HEK293 (cell line): ENCODE results near the gene C1QL1.

Source experiments
- CTCF ChIA-PET: fragments of 350-600 bp; formaldehyde crosslinking; extraction: SDS; loops from one replicate; lab custom pipeline; 2021; ENCODE audit warnings: antibody characterized with exemption; lab: Yijun Ruan, JAX
- POLR2A ChIA-PET: fragments of 300-600 bp; formaldehyde crosslinking; extraction: SDS; loops from one replicate; lab custom pipeline; 2020; ENCODE audit warnings: antibody characterized with exemption, inconsistent platforms; lab: Yijun Ruan, JAX
- H3K27ac ChIP-seq: fragments of 200-500 bp; sonication (Bioruptor generic); 2 replicates; pipeline ENCODE4 v1.5.1; 2014; ENCODE audit warnings: low read depth, low read length, control low read depth, inconsistent platforms; ENCODE audit errors: extremely low read depth
- H3K36me3 ChIP-seq, 2 experiments: fragments of 200-500 bp in 1 of 2; sonication (Bioruptor generic) in 1 of 2; 1 replicate in 1 of 2; 2 replicates in 1 of 2; pipeline ENCODE4 v1.5.1; 2014 to 2017; ENCODE audit warnings: inconsistent platforms in 2 of 2, low read length in 2 of 2; ENCODE audit not compliant: control insufficient read depth in 2 of 2, insufficient read depth in 1 of 2
- H3K4me1 ChIP-seq: fragments of 200-500 bp; sonication (Bioruptor generic); 2 replicates; pipeline ENCODE4 v1.5.1; 2014; ENCODE audit warnings: mild to moderate bottlenecking, low read length, inconsistent platforms; ENCODE audit not compliant: control insufficient read depth, insufficient read depth
- H3K4me3 ChIP-seq: 2 replicates; pipeline ENCODE4 v1.5.1; 2011; ENCODE audit warnings: low read depth, mild to moderate bottlenecking, control low read depth, low read length, moderate library complexity
- H3K9me3 ChIP-seq: fragments of 200-500 bp; sonication (Bioruptor generic); 2 replicates; pipeline ENCODE4 v1.5.1; 2014; ENCODE audit warnings: low read depth, low read length, inconsistent platforms; ENCODE audit not compliant: control insufficient read depth, insufficient read depth
- KLF16 ChIP-seq: fragments of 450-650 bp; formaldehyde crosslinking; IDR thresholded peaks from 2 replicates; pipeline ENCODE4 v1.5.1; 2017; ENCODE audit warnings: missing biosample characterization, missing genetic modification characterization
- MYNN ChIP-seq: fragments of 450-650 bp; formaldehyde crosslinking; IDR thresholded peaks from 2 replicates; pipeline ENCODE4 v1.5.1; 2016; ENCODE audit warnings: missing biosample characterization, missing genetic modification characterization, borderline replicate concordance
- PATZ1 ChIP-seq: fragments of 450-650 bp; formaldehyde crosslinking; IDR thresholded peaks from 2 replicates; pipeline ENCODE4 v1.5.1; 2016; ENCODE audit warnings: missing biosample characterization, missing genetic modification characterization
- PRDM1 ChIP-seq: fragments of 450-650 bp; formaldehyde crosslinking; IDR thresholded peaks from 2 replicates; pipeline ENCODE4; 2016; ENCODE audit warnings: missing biosample characterization, missing genetic modification characterization
- PRDM4 ChIP-seq: fragments of 450-650 bp; formaldehyde crosslinking; IDR thresholded peaks from 2 replicates; pipeline ENCODE4 v1.5.1; 2017; ENCODE audit warnings: missing biosample characterization, missing genetic modification characterization
- ZNF148 ChIP-seq: fragments of 450-650 bp; formaldehyde crosslinking; IDR thresholded peaks from 2 replicates; pipeline ENCODE4 v1.5.0; 2017; ENCODE audit warnings: missing biosample characterization, missing genetic modification characterization, borderline replicate concordance
- ZNF24 ChIP-seq: fragments of 450-650 bp; formaldehyde crosslinking; IDR thresholded peaks from 2 replicates; pipeline ENCODE4 v1.5.1; 2016; ENCODE audit warnings: missing biosample characterization, missing genetic modification characterization
- ZNF266 ChIP-seq: fragments of 450-650 bp; formaldehyde crosslinking; IDR thresholded peaks from 2 replicates; pipeline ENCODE4 v1.5.1; 2016; ENCODE audit warnings: missing biosample characterization, missing genetic modification characterization, low read depth
- ZNF280C ChIP-seq: fragments of 450-650 bp; formaldehyde crosslinking; IDR thresholded peaks from 2 replicates; pipeline ENCODE4 v1.5.1; 2016; ENCODE audit warnings: missing biosample characterization, missing genetic modification characterization
- ZNF311 ChIP-seq: fragments of 450-650 bp; formaldehyde crosslinking; IDR thresholded peaks from 2 replicates; pipeline ENCODE4 v1.5.1; 2017; ENCODE audit warnings: missing biosample characterization, missing genetic modification characterization, borderline replicate concordance
- ZNF335 ChIP-seq: fragments of 450-650 bp; formaldehyde crosslinking; conservative IDR thresholded peaks from 2 replicates; pipeline ENCODE4 v1.5.1; 2016; ENCODE audit warnings: missing biosample characterization, missing genetic modification characterization
- ZNF350 ChIP-seq: fragments of 450-650 bp; formaldehyde crosslinking; IDR thresholded peaks from 2 replicates; pipeline ENCODE4 v1.5.0; 2017; ENCODE audit warnings: missing biosample characterization, mild to moderate bottlenecking, missing genetic modification characterization
- ZNF366 ChIP-seq: fragments of 450-650 bp; formaldehyde crosslinking; conservative IDR thresholded peaks from 2 replicates; pipeline ENCODE4 v1.5.1; 2016; ENCODE audit warnings: missing biosample characterization, missing genetic modification characterization
- ZNF768 ChIP-seq: fragments of 450-650 bp; formaldehyde crosslinking; IDR thresholded peaks from 2 replicates; pipeline ENCODE4 v1.5.1; 2018; ENCODE audit warnings: missing biosample characterization, mild to moderate bottlenecking, missing genetic modification characterization

C1QL1 gene

GRCh38 chr17:44913676-44914075, 54.4 kb downstream of the C1QL1 start:
- no peak overlapping the region for H3K4me3 ChIP-seq
- no peak overlapping the region for H3K27ac ChIP-seq
- CTCF ChIA-PET, result interaction anchor here (0.6 to 5.8 kb wide), 6 partner anchors 13 to 222 kb away, joined by 3 to 47 read pairs (median 6); partner anchors contain the start of genes ACBD4 and EFTUD2
- no peaks in the 10 kb centered on the region for H3K36me3 ChIP-seq
- no peaks in the 10 kb centered on the region; the same call in 1 of the 2 replicates for H3K4me1 ChIP-seq
- TF ChIP-seq PRDM1 (tag by site-specific recombination) (no peak), ZNF366 (tag by site-specific recombination) (0 out of 2 replicates have a peak, but pooled peaks have one; percentile 17)
- TF ChIP-seq, all 188 proteins: peak for 1
- H3K9me3 ChIP-seq, result no peaks in the 10 kb centered on the region
- POLR2A ChIA-PET, result interaction anchor here (1.0 kb wide), 1 partner anchor 15 kb away, joined by 4 read pairs; the partner anchor contains the start of gene EFTUD2

GRCh38 chr17:44912763-44913544, 55.1 kb downstream of the C1QL1 start:
- POLR2A ChIA-PET, result interaction anchor here (0.6 to 1.0 kb wide), 2 partner anchors 12 to 14 kb away, joined by 3 to 4 read pairs; partner anchors contain the start of gene EFTUD2
- no peak overlapping the region for H3K27ac ChIP-seq
- no peaks in the 10 kb centered on the region; the same call in 1 of the 2 replicates for H3K4me1 ChIP-seq
- no peak for TF ChIP-seq ZNF266 (tag by site-specific recombination)
- 0 out of 2 replicates have a peak, but pooled peaks have one; percentile 74 for TF ChIP-seq ZNF768
- no peak for TF ChIP-seq MYNN (tag by site-specific recombination)
- TF ChIP-seq ZNF148 (tag by site-specific recombination), result no peak
- CTCF ChIA-PET, result interaction anchor here (0.6 to 5.8 kb wide), 14 partner anchors 12 to 316 kb away, joined by 3 to 47 read pairs (median 4); partner anchors contain the start of genes ACBD4 and EFTUD2
- no peaks in the 10 kb centered on the region for H3K9me3 ChIP-seq
- no peak overlapping the region for H3K4me3 ChIP-seq
- H3K36me3 ChIP-seq, result no peaks in the 10 kb centered on the region

GRCh38 chr17:44911133-44912001, 56.7 kb downstream of the C1QL1 start:
- no peak overlapping the region for H3K27ac ChIP-seq
- no peaks in the 10 kb centered on the region for H3K36me3 ChIP-seq
- ChIA-PET CTCF (interaction anchor here (0.6 to 5.8 kb wide), 13 partner anchors 8 to 297 kb away, joined by 3 to 47 read pairs (median 4); partner anchors contain the start of genes C1QL1, EFTUD2 and NMT1), POLR2A (interaction anchor here (0.6 to 1.5 kb wide), 5 partner anchors 9 to 288 kb away, joined by 3 to 6 read pairs (median 3); no protein-coding TSS in a partner anchor)
- no peaks in the 10 kb centered on the region; the same call in 1 of the 2 replicates for H3K4me1 ChIP-seq
- H3K4me3 ChIP-seq, result no peak overlapping the region
- no peaks in the 10 kb centered on the region for H3K9me3 ChIP-seq
- TF ChIP-seq ZNF280C (tag by site-specific recombination), result no peak
- TF ChIP-seq KLF16 (tag by site-specific recombination), result 0 out of 2 replicates have a peak, but pooled peaks have one; percentile 28
- TF ChIP-seq ZNF335, result peak; percentile 74
- TF ChIP-seq ZNF350 (tag by site-specific recombination), result no peak
- TF ChIP-seq PRDM4 (tag by site-specific recombination), result peak; percentile 36; the same call in 1 of the 2 replicates
- no peak for TF ChIP-seq ZNF24 (tag by site-specific recombination)
- peak; percentile 58; the same call in 1 of the 2 replicates for TF ChIP-seq PATZ1 (tag by site-specific recombination)
- no peak for TF ChIP-seq ZNF311 (tag by site-specific recombination)
